AG09309 (cell line): ENCODE data around the gene CNTNAP2.

Experiments
- DNase-seq: peaks from one replicate; pipeline ENCODE4 v3.0.0-alpha.2; 2010; ENCODE audit warnings: low read depth
- H3K4me3 ChIP-seq: 2 replicates; pipeline ENCODE4 v1.5.1; 2011; ENCODE audit warnings: mild to moderate bottlenecking, low read depth, low read length, moderate library complexity; ENCODE audit not compliant: control insufficient read depth
- TF ChIP-seq, protein P1 (sequence below): IDR thresholded peaks from 2 replicates; pipeline ENCODE4 v1.5.1; 2011; ENCODE audit warnings: mild to moderate bottlenecking, low read depth, low read length, inconsistent platforms; ENCODE audit not compliant: insufficient read depth, control insufficient read depth; ENCODE audit errors: missing control alignments

Gene CNTNAP2

DNA sequence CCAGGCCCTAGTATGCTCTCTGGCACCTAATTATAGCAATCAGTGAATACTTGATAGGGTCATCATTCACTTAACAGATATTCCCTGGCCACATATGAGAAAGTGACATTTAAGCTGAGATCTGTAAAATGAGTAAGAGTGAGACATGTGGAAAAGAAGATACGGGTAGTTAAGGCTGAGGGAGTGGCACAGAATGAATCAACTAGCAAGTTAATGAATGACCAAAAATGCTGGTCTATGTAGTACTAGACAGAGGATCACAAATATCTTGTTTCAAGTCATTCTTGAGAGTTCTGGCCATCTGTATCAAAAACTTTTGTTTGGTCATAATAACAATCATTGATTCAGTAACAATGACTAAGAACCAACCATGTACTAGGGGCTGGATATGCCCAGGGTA is 954.9 kb downstream of the CNTNAP2 start:
- TF ChIP-seq, protein P1, sequence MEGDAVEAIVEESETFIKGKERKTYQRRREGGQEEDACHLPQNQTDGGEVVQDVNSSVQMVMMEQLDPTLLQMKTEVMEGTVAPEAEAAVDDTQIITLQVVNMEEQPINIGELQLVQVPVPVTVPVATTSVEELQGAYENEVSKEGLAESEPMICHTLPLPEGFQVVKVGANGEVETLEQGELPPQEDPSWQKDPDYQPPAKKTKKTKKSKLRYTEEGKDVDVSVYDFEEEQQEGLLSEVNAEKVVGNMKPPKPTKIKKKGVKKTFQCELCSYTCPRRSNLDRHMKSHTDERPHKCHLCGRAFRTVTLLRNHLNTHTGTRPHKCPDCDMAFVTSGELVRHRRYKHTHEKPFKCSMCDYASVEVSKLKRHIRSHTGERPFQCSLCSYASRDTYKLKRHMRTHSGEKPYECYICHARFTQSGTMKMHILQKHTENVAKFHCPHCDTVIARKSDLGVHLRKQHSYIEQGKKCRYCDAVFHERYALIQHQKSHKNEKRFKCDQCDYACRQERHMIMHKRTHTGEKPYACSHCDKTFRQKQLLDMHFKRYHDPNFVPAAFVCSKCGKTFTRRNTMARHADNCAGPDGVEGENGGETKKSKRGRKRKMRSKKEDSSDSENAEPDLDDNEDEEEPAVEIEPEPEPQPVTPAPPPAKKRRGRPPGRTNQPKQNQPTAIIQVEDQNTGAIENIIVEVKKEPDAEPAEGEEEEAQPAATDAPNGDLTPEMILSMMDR = no peak
- no peak for DNase-seq

DNA sequence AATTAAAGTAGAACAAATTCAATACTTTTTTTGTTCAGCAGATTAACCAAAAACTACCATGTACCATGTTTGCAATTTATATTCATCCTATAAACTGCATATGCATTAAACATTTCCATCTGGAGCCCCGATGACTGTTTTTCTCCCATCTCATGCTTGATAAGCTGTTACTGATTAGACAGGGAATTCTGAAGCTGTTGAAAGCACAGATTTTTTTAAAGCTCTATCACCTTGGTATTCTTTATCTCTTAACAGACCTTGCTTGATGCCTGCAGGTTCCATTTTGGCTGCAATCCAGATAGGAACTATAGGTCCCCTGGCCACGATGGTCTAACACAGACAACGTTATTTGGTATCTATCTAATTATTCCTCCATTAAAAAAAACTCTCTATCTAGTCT is 961.7 kb downstream of the CNTNAP2 start:
- TF ChIP-seq, protein P1 = no peak
- no peak for DNase-seq
- H3K4me3 ChIP-seq = no peak overlapping the region

More for the DNA sequence above, 954.9 kb downstream of the CNTNAP2 start:
- no peak overlapping the region for H3K4me3 ChIP-seq

DNA sequence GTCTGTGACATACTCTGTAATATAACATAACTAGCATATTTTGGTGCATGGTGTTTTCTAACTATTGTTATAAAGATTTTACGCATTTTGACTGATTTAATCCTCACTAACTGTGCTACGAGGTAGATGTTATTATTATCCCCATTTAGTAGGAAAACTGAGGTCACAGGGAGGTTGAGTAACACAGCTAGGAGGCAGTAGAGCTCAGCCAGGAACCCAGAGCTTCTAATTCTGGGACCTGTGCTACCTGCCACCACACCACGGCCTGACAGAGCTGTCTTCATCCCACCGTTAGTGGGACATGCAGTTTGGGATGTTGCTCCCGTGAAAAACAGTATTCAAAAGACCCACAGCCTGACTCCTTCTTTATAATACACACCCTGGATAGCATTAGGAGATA is 962.5 kb downstream of the CNTNAP2 start:
- no peak for DNase-seq
- H3K4me3 ChIP-seq = no peak overlapping the region
- TF ChIP-seq, protein P1 = no peak

DNA sequence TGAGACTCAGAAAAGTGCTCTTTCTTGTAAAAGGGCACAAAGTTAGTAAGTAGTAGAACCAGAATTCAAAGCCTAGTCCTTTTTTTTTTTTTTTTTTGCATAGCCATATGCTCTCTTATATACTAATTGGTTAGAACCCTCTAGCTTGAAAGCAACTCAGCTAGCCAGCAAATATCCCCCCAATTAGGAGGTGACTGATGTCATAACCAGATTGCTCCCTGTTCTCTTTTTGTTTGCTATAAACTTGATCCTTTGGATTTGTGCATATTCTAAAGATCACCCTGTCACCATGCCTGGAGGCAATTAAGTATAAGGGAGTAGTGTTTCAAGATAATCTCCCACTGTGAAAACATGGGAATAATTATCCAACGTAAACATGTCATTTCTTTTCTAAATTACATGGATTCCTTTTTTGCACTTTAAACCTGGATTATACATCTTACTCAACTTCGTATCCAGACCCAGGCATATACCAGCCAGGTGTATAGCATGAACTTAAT is 963.4 kb downstream of the CNTNAP2 start:
- DNase-seq = no peak
- no peak overlapping the region for H3K4me3 ChIP-seq
- TF ChIP-seq, protein P1 = no peak

DNA sequence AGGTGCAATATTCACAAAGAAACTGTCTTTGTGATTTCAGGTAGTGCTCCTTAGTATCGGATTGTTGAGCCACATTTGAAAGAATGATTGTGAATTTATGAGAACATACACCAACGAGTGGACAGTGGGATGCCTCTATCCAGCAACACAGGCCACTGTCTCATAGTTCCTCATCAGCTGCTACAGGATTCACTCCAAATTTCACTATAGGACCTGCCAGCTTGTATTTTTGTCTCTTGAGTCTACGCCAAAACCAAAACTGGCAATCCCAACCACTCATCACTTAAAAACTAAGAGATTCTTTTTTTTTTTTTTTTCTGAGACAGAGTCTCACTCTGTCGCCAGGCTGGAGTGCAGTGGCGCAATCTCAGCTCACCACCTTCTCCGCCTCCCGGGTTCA is 964.5 kb downstream of the CNTNAP2 start:
- TF ChIP-seq, protein P1 = no peak
- DNase-seq = no peak
- H3K4me3 ChIP-seq = no peak overlapping the region

DNA sequence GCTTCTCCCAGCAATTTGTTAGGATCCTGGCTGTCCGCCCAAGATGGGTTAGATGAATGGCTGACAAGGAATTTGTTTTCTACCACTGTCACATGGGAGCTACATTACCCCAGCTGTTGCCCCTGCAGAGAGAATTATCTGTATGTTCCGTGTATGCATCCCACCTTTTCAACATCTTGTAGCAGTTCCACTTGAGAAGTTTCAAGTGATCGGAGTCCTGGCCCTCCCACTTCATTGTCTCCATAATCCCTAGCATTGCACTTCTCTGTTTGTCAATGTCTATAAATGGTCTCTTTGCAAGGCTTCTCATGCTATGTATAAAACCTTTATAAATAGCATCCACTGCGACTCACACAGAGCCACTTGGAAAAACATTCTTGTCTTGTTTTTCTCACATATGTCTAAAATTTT is 972.5 kb downstream of the CNTNAP2 start:
- TF ChIP-seq, protein P1 = no peak
- DNase-seq = no peak
- H3K4me3 ChIP-seq = no peak overlapping the region

DNA sequence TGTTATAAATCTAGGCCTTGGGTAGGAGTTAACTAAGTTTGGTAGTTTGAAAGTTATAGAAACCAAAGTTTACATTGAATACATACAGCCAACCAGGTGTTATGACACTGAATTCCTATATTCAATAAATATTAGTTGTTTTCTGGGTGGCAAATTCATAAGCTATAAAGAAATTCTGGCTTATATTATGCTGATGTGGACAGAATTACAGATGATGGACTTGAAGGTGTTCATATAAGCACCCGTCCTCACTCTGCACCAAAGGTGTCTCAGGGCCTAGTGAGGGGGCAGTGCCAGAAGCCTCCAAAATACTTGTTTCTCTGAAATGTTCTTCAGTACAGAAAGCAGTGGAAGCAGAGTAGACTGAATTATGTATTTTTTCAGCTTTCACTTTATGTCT is 973.0 kb downstream of the CNTNAP2 start:
- no peak overlapping the region for H3K4me3 ChIP-seq
- no peak for DNase-seq
- TF ChIP-seq, protein P1 = no peak
